WTC11 (cell line): ENCODE measurements around the gene TMEM92. TPM values are rescaled to one million over a fixed set of nuclear protein-coding genes. Genes with fewer than 3 reads are reported as not detected.

Experiments
- ATAC-seq: fragments of 200-7000 bp; cut with Tn5 transposase; 2 replicates; pipeline ENCODE4 v1.10.0; 2021; ENCODE audit warnings: mild to moderate bottlenecking, moderate library complexity
- Bru-seq: library from RNA; stranded (reverse); fragments of 400-500 nt; gene quantifications from one replicate; lab custom pipeline; 2021; lab: Mats Ljungman, UMichigan
- CTCF ChIA-PET: fragments of 300-600 bp; sonication (Branson Sonifier 250); formaldehyde crosslinking; loops from one replicate; lab custom pipeline; 2021; ENCODE audit warnings: antibody characterized with exemption; lab: Charles Lee
- POLR2A ChIA-PET: fragments of 350-600 bp; sonication (Branson Sonifier 250); formaldehyde crosslinking; loops from one replicate; lab custom pipeline; 2021; ENCODE audit warnings: antibody characterized with exemption; lab: Charles Lee
- DNase-seq: peaks from one replicate; pipeline ENCODE4 v3.0.0; 2021; ENCODE audit warnings: low spot score
- H3K27ac Mint-ChIP-seq: 2 replicates; pipeline ENCODE4 v1.8.0; 2021; ENCODE audit warnings: mixed read lengths
- H3K27me3 Mint-ChIP-seq: 2 replicates; pipeline ENCODE4 v1.8.0; 2021; ENCODE audit warnings: low read depth, mild to moderate bottlenecking, moderate library complexity, mixed read lengths
- H3K36me3 Mint-ChIP-seq: 2 replicates; pipeline ENCODE4 v1.8.0; 2021; ENCODE audit warnings: mixed read lengths
- H3K4me1 Mint-ChIP-seq: 2 replicates; pipeline ENCODE4 v1.8.0; 2022; ENCODE audit warnings: mixed read lengths
- H3K4me3 Mint-ChIP-seq: 2 replicates; pipeline ENCODE4 v1.8.0; 2021; ENCODE audit warnings: mild to moderate bottlenecking, moderate library complexity, mixed read lengths
- H3K9me3 Mint-ChIP-seq: 2 replicates; pipeline ENCODE4 v1.8.0; 2021; ENCODE audit warnings: mixed read lengths
- ATF6 ChIP-seq: sonication (generic); formaldehyde crosslinking; IDR thresholded peaks from 2 replicates; pipeline ENCODE4 v1.8.1; 2023; ENCODE audit warnings: mild to moderate bottlenecking, missing genetic modification reagents
- CREM ChIP-seq: sonication (generic); formaldehyde crosslinking; IDR thresholded peaks from 2 replicates; pipeline ENCODE4 v1.8.1; 2022; ENCODE audit warnings: mild to moderate bottlenecking, missing genetic modification reagents, moderate library complexity
- E2F1 ChIP-seq: sonication (generic); formaldehyde crosslinking; IDR thresholded peaks from 2 replicates; pipeline ENCODE4 v1.8.0; 2022; ENCODE audit warnings: mild to moderate bottlenecking, missing genetic modification reagents
- ETV6 ChIP-seq: sonication (generic); formaldehyde crosslinking; IDR thresholded peaks from 2 replicates; pipeline ENCODE4 v1.8.1; 2022; ENCODE audit warnings: mild to moderate bottlenecking, missing genetic modification reagents
- MXD4 ChIP-seq: fragments of 250-450 bp; sonication (Bioruptor Pico); IDR thresholded peaks from 2 replicates; pipeline ENCODE4 v1.8.0; 2021; ENCODE audit warnings: mild to moderate bottlenecking, moderate library complexity, borderline replicate concordance
- SP1 ChIP-seq: sonication (generic); formaldehyde crosslinking; conservative IDR thresholded peaks from 2 replicates; pipeline ENCODE4 v1.8.1; 2022; ENCODE audit warnings: missing genetic modification reagents
- STAT6 ChIP-seq: sonication (generic); formaldehyde crosslinking; conservative IDR thresholded peaks from 2 replicates; pipeline ENCODE4 v1.8.1; 2023; ENCODE audit warnings: mild to moderate bottlenecking, low read depth, missing genetic modification reagents, moderate library complexity
- ZNF232 ChIP-seq: sonication (generic); formaldehyde crosslinking; IDR thresholded peaks from 2 replicates; pipeline ENCODE4 v1.8.0; 2022; ENCODE audit warnings: mild to moderate bottlenecking, missing genetic modification reagents
- ZNF317 ChIP-seq: sonication (generic); formaldehyde crosslinking; IDR thresholded peaks from 2 replicates; pipeline ENCODE4 v1.8.1; 2023; ENCODE audit warnings: low read depth, mild to moderate bottlenecking, moderate library complexity, missing genetic modification reagents, borderline replicate concordance
- ZNF396 ChIP-seq: fragments of 250-450 bp; sonication (Bioruptor Pico); IDR thresholded peaks from 2 replicates; pipeline ENCODE4 v1.8.0; 2021; ENCODE audit warnings: mild to moderate bottlenecking, moderate library complexity, borderline replicate concordance
- ZNF512 ChIP-seq: sonication (generic); formaldehyde crosslinking; IDR thresholded peaks from 2 replicates; pipeline ENCODE4 v1.8.1; 2022; ENCODE audit warnings: missing genetic modification reagents, borderline replicate concordance
- long read RNA-seq, 3 experiments: library from RNA in 1 of 3; library from capped mRNA in 1 of 3; library from polyadenylated mRNA in 1 of 3; unstranded in 2 of 3; stranded (forward) in 1 of 3; transcript quantifications; one replicate each; pipeline ENCODE4 v2.0.0, GENCODE V29; 2021
- total RNA-seq: library from RNA; stranded (reverse); gene quantifications from 3 replicates; pipeline ENCODE4 v1.2.3, GENCODE V29; 2021

Gene TMEM92
- total RNA-seq (9.8 to 10.4 TPM (median 10.3 TPM) in 3 replicates), Bru-seq, nascent RNA (percentile 60 among the genes with signal in this experiment)
- long read RNA-seq, experiment 1, transcript TMEM92-202 (5 exons, 573 nt), result major isoform, 30 of 35 reads
- long read RNA-seq, experiment 1, partial matches to known transcripts, result 0 of 35 reads
- long read RNA-seq, experiment 1, other reads (novel, unspliced or antisense), result 5 of 35 reads
- long read RNA-seq, experiment 2, transcript TMEM92-202 (5 exons, 573 nt), result major isoform, 19 of 30 reads
- long read RNA-seq, experiment 2, partial matches to known transcripts, result 3 of 30 reads
- long read RNA-seq, experiment 2, other reads (novel, unspliced or antisense), result 8 of 30 reads
- long read RNA-seq, experiment 3, transcript TMEM92-202 (5 exons, 573 nt), result major isoform, 29 of 35 reads
- long read RNA-seq, experiment 3, partial matches to known transcripts, result 0 of 35 reads
- long read RNA-seq, experiment 3, other reads (novel, unspliced or antisense), result 6 of 35 reads

- Mint-ChIP-seq H3K27me3 (peaks cover 12% of the 10 kb centered on the region), H3K4me3 (peak within 1 kb of the TSS; percentile 73), H3K27ac (no peak within 1 kb of the TSS; the same call in 1 of the 2 replicates), H3K4me1 (peaks cover 53% of the 10 kb centered on the region), H3K9me3 (no peaks in the 10 kb centered on the region), H3K36me3 (no peaks in the 10 kb centered on the region)
- ChIA-PET POLR2A (interaction anchor here (1.0 to 1.4 kb wide), 5 partner anchors 9 to 101 kb away, joined by 3 to 8 read pairs (median 3); no protein-coding TSS in a partner anchor), CTCF (interaction anchor here (0.6 to 11.9 kb wide), 34 partner anchors 9 to 244 kb away, joined by 3 to 514 read pairs (median 5); partner anchors contain the start of genes COL1A1, LRRC59, PDK2 and SGCA)
- peak; percentile 88 for ATAC-seq
- TF ChIP-seq MXD4 (no peak), ZNF317 (CRISPR knock-in tag) (no peak), SP1 (CRISPR knock-in tag) (peak; percentile 45; the same call in 1 of the 2 replicates), CREM (CRISPR knock-in tag) (no peak), ETV6 (CRISPR knock-in tag) (peak; percentile 30; the same call in 1 of the 2 replicates), ZNF232 (no peak), E2F1 (CRISPR knock-in tag) (no peak), ATF6 (CRISPR knock-in tag) (no peak), STAT6 (CRISPR knock-in tag) (no peak)
- peak; percentile 94 for DNase-seq
Measured at GRCh38 chr17:50274142-50274896, at the start of gene TMEM92. TMEM92 (plus strand) TSS chr17:50274466; CDS start chr17:50274502, 36 bp downstream.

- ChIA-PET POLR2A (no interaction called here), CTCF (no interaction called here)
- TF ChIP-seq ZNF512 (no peak), ZNF396 (CRISPR knock-in tag) (no peak)
- Mint-ChIP-seq H3K27ac (no peak overlapping the region), H3K4me1 (peaks cover 4% of the 10 kb centered on the region), H3K27me3 (peaks cover 28% of the 10 kb centered on the region), H3K9me3 (peaks cover 54% of the 10 kb centered on the region), H3K36me3 (peaks cover 22% of the 10 kb centered on the region), H3K4me3 (no peak overlapping the region)
- DNase-seq (no peak), ATAC-seq (no peak)
Measured at GRCh38 chr17:50225701-50226240, 48.5 kb upstream of the TMEM92 start.
